Esophagus muscularis mucosa (tissue), 4 donors: Measurements from ENCODE around the gene TTC4.

ENCODE experiments used
- CTCF ChIP-seq, 3 experiments: fragments of 200-600 bp in 2 of 3; fragments of 450-650 bp in 1 of 3; sonication (generic) in 2 of 3; IDR thresholded peaks; one replicate each; pipeline ENCODE4 v1.5.1; 2017 to 2019; ENCODE audit warnings: antibody characterized with exemption in 3 of 3, mild to moderate bottlenecking in 2 of 3, moderate library complexity in 1 of 3
- EP300 ChIP-seq: sonication (generic); formaldehyde crosslinking; IDR thresholded peaks from one replicate; pipeline ENCODE4 v1.6.1; 2017; ENCODE audit warnings: antibody characterized with exemption
- POLR2AphosphoS5 ChIP-seq, 2 donors: sonication (generic); formaldehyde crosslinking; IDR thresholded peaks; one replicate each; pipeline ENCODE4 v1.6.1; 2017; ENCODE audit warnings: antibody characterized with exemption in 2 of 2

DNA sequence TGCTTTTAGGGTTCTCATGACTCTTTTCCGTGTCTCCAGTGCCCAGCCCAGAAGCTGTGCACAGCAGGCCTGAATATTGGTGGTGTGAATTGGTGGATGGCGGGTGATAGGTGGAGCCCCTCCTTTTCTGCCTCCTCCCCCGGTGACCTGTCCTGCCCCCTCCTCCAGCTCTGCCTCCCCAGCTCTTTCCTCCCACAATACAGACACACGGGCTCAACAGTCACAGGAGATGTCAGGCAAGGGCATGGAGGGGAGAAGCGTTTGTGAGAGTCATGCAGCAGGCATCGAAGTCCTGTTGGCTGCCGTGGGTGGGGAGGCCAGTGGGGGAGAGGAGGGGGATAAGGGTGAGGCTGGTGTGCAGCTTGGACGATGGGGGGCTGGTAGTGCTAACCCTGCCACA lies 17.3 kb upstream of the TTC4 start:
- TF ChIP-seq EP300 (no peak), CTCF (IDR thresholded peaks at IDR 0.05) (no peak), POLR2AphosphoS5 (IDR thresholded peaks at IDR 0.05) (no peak)
